GM18505 (cell line): ENCODE results near the gene SH3GLB1.

ENCODE experiments used
- ATAC-seq: cut with Tn5 transposase; IDR thresholded peaks from one replicate; pipeline ENCODE4 v1.9.1; 2021; ENCODE audit not compliant: unreplicated experiment
- POLR2A ChIP-seq: IDR thresholded peaks from 4 replicates; pipeline ENCODE4 v1.6.1; 2011; ENCODE audit warnings: borderline replicate concordance; ENCODE audit not compliant: insufficient read depth, insufficient read length; ENCODE audit errors: extremely low read depth

SH3GLB1 gene

GRCh38 chr1:86753700-86754099 lies 49.3 kb downstream of the SH3GLB1 start:
- ATAC-seq: no peak
- no peak for TF ChIP-seq POLR2A

GRCh38 chr1:86754265-86754974 lies 50.0 kb downstream of the SH3GLB1 start:
- TF ChIP-seq POLR2A: no peak
- no peak for ATAC-seq

- ATAC-seq: no peak
Measured at GRCh38 chr1:86756062-86756406, 51.7 kb downstream of the SH3GLB1 start.

GRCh38 chr1:86757272-86757984 lies 53.1 kb downstream of the SH3GLB1 start:
- no peak for TF ChIP-seq POLR2A
- no peak for ATAC-seq

More at GRCh38 chr1:86756062-86756406, 51.7 kb downstream of the SH3GLB1 start:
- no peak for TF ChIP-seq POLR2A

- no peak for ATAC-seq
- no peak for TF ChIP-seq POLR2A
Measured at GRCh38 chr1:86758570-86758969, 54.2 kb downstream of the SH3GLB1 start.

GRCh38 chr1:86760199-86760598 lies 55.8 kb downstream of the SH3GLB1 start:
- TF ChIP-seq POLR2A: no peak
- ATAC-seq: no peak

GRCh38 chr1:86762336-86762735 lies 58.0 kb downstream of the SH3GLB1 start:
- no peak for TF ChIP-seq POLR2A
- ATAC-seq: no peak

GRCh38 chr1:86764523-86764922 lies 60.1 kb downstream of the SH3GLB1 start:
- no peak for ATAC-seq

GRCh38 chr1:86765073-86765472 lies 60.7 kb downstream of the SH3GLB1 start:
- TF ChIP-seq POLR2A: no peak
- no peak for ATAC-seq

More at GRCh38 chr1:86764523-86764922, 60.1 kb downstream of the SH3GLB1 start:
- no peak for TF ChIP-seq POLR2A

GRCh38 chr1:86765674-86766073 lies 61.3 kb downstream of the SH3GLB1 start:
- ATAC-seq: no peak
- TF ChIP-seq POLR2A: no peak

- no peak for ATAC-seq
- no peak for TF ChIP-seq POLR2A
Measured at GRCh38 chr1:86768554-86768953, 64.2 kb downstream of the SH3GLB1 start.

- no peak for TF ChIP-seq POLR2A
- ATAC-seq: no peak
Measured at GRCh38 chr1:86769065-86769464, 64.7 kb downstream of the SH3GLB1 start.

- ATAC-seq: no peak
- TF ChIP-seq POLR2A: no peak
Measured at GRCh38 chr1:86773341-86774288, 69.2 kb downstream of the SH3GLB1 start.
